Fibroblast of the aortic adventitia (primary cell): ENCODE measurements around the gene ZNF574. TPM values are rescaled to one million over a fixed set of nuclear protein-coding genes. Genes with fewer than 3 reads are reported as not detected.

ENCODE experiments used
- DNase-seq: peaks from one replicate; pipeline ENCODE4 v3.0.0-alpha.2; 2010; ENCODE audit warnings: low read depth
- H3K4me3 ChIP-seq: 2 replicates; pipeline ENCODE4 v1.5.1; 2011; ENCODE audit warnings: low read depth, mild to moderate bottlenecking, control low read depth, low read length, moderate library complexity
- total RNA-seq: library from RNA; depleted of rRNA; stranded (reverse); fragments of >200 nt; gene quantifications from 2 replicates; pipeline ENCODE4 v1.2.3, GENCODE V29; 2012; ENCODE audit warnings: low replicate concordance
- TF ChIP-seq, protein P1 (sequence below): IDR thresholded peaks from 2 replicates; pipeline ENCODE4 v1.5.1; 2011; ENCODE audit warnings: mild to moderate bottlenecking, low read length, control low read depth, inconsistent platforms; ENCODE audit not compliant: insufficient read depth

The ZNF574 gene
- total RNA-seq, 1 donor, result 17.2 TPM

GRCh38 chr19:42075364-42075615, 676 bp upstream of the ZNF574 start:
- TF ChIP-seq, protein P1, sequence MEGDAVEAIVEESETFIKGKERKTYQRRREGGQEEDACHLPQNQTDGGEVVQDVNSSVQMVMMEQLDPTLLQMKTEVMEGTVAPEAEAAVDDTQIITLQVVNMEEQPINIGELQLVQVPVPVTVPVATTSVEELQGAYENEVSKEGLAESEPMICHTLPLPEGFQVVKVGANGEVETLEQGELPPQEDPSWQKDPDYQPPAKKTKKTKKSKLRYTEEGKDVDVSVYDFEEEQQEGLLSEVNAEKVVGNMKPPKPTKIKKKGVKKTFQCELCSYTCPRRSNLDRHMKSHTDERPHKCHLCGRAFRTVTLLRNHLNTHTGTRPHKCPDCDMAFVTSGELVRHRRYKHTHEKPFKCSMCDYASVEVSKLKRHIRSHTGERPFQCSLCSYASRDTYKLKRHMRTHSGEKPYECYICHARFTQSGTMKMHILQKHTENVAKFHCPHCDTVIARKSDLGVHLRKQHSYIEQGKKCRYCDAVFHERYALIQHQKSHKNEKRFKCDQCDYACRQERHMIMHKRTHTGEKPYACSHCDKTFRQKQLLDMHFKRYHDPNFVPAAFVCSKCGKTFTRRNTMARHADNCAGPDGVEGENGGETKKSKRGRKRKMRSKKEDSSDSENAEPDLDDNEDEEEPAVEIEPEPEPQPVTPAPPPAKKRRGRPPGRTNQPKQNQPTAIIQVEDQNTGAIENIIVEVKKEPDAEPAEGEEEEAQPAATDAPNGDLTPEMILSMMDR, result no peak
- no peak for DNase-seq
- peak overlapping the region; percentile 93 for H3K4me3 ChIP-seq

- DNase-seq, result no peak
- TF ChIP-seq, protein P1, result no peak
- H3K4me3 ChIP-seq, result peak overlapping the region; percentile 89
Measured at GRCh38 chr19:42076380-42076944, 496 bp downstream of the ZNF574 start.

- TF ChIP-seq, protein P1, result no peak
- no peak for DNase-seq
- H3K4me3 ChIP-seq, result peak overlapping the region; percentile 89
Measured at GRCh38 chr19:42078058-42078457, 2.1 kb downstream of the ZNF574 start.

- no peak for DNase-seq
- TF ChIP-seq, protein P1, result no peak
- no peak overlapping the region for H3K4me3 ChIP-seq
Measured at GRCh38 chr19:42078538-42079275, 2.7 kb downstream of the ZNF574 start.

DNA sequence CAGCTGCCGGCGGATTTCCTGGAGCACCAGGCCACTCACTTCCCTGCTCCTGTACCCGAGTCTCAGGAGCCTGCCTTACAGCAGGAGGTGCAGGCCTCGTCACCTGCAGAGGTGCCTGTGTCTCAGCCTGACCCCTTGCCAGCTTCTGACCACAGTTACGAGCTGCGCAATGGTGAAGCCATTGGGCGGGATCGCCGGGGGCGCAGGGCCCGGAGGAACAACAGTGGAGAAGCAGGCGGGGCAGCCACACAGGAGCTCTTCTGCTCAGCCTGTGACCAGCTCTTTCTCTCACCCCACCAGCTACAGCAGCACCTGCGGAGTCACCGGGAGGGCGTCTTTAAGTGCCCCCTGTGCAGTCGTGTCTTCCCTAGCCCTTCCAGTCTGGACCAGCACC, 3.3 kb downstream of the ZNF574 start:
- DNase-seq, result no peak
- TF ChIP-seq, protein P1, result no peak
- no peak overlapping the region for H3K4me3 ChIP-seq

DNA sequence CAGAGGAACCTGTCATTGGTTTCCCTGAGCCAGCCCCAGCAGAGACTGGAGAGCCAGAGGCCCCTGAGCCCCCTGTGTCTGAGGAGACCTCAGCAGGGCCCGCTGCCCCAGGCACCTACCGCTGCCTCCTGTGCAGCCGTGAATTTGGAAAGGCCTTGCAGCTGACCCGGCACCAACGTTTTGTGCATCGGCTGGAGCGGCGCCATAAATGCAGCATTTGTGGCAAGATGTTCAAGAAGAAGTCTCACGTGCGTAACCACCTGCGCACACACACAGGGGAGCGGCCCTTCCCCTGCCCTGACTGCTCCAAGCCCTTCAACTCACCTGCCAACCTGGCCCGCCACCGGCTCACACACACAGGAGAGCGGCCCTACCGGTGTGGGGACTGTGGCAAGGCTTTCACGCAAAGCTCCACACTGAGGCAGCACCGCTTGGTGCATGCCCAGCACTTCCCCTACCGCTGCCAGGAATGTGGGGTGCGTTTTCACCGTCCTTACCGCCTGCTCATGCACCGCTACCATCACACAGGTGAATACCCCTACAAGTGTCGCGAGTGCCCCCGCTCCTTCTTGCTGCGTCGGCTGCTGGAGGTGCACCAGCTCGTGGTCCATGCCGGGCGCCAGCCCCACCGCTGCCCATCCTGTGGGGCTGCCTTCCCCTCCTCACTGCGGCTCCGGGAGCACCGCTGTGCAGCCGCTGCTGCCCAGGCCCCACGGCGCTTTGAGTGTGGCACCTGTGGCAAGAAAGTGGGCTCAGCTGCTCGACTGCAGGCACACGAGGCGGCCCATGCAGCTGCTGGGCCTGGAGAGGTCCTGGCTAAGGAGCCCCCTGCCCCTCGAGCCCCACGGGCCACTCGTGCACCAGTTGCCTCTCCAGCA, 4.2 kb downstream of the ZNF574 start:
- DNase-seq, result no peak
- TF ChIP-seq, protein P1, result no peak
- no peak overlapping the region for H3K4me3 ChIP-seq
